Immature natural killer cell (primary cell): ENCODE results near the gene SCEL. TPM values are rescaled to one million over a fixed set of nuclear protein-coding genes. Genes with fewer than 3 reads are reported as not detected.

Experiments
- DNase-seq, 3 donors: peaks; one replicate each; pipeline ENCODE4 v3.0.0; 2022; ENCODE audit warnings: mixed read lengths in 1 of 3
- H3K27ac Mint-ChIP-seq, 6 donors: one replicate each; pipeline ENCODE4 v1.8.0; 2020; ENCODE audit warnings: mixed read lengths in 6 of 6, mild to moderate bottlenecking in 5 of 6, inconsistent platforms in 4 of 6, moderate library complexity in 3 of 6
- H3K27me3 Mint-ChIP-seq, 3 donors: one replicate each; pipeline ENCODE4 v1.8.0; 2020 to 2021; ENCODE audit warnings: low read depth in 3 of 3, mild to moderate bottlenecking in 3 of 3, mixed read lengths in 3 of 3, moderate library complexity in 3 of 3, inconsistent platforms in 1 of 3
- H3K36me3 Mint-ChIP-seq, 3 donors: one replicate each; pipeline ENCODE4 v1.8.0; 2020; ENCODE audit warnings: mixed read lengths in 3 of 3, inconsistent platforms in 2 of 3, mild to moderate bottlenecking in 2 of 3
- H3K4me1 Mint-ChIP-seq, 2 donors: one replicate each; pipeline ENCODE4 v1.8.0; 2020; ENCODE audit warnings: inconsistent platforms in 2 of 2, mild to moderate bottlenecking in 2 of 2, mixed read lengths in 2 of 2, moderate library complexity in 1 of 2
- H3K4me3 Mint-ChIP-seq, 5 donors: one replicate each; pipeline ENCODE4 v1.8.0; 2020; ENCODE audit warnings: mild to moderate bottlenecking in 5 of 5, mixed read lengths in 5 of 5, inconsistent platforms in 3 of 5, moderate library complexity in 3 of 5
- H3K9me3 Mint-ChIP-seq, 6 donors: one replicate each; pipeline ENCODE4 v1.8.0; 2020; ENCODE audit warnings: mild to moderate bottlenecking in 6 of 6, mixed read lengths in 6 of 6, inconsistent platforms in 4 of 6, moderate library complexity in 3 of 6
- polyA plus RNA-seq, 3 donors: library from polyadenylated mRNA; unstranded; fragments of 300-500 nt; fragmentation: Illumina TruSeq; gene quantifications; one replicate each; pipeline ENCODE4 v1.2.3, GENCODE V29; 2021

The SCEL gene
- polyA plus RNA-seq, 3 donors from 2014 or later = not detected

DNA sequence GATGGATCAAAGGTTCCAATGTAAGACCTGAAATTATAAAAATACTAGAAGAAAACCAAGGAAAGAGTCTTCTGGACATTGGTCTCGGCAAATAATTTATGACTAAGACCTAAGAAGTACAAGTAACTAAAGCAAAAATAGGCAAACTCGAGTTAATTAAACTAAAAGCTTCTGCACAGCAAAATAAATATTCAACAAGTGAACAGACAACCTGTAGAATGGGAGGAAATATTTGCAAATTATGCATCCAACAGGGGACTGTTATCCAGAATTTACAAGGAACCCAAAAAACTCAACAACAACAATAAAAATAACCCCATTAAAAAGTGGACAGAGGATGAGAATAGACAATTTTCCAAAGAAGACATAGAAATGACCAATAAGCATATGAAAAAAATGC lies 152.3 kb downstream of the SCEL start:
- Mint-ChIP-seq H3K4me3 (no peak overlapping the region), H3K27me3 (peaks cover 2 to 9% (median 8%) of the 10 kb centered on the region in 3 donors), H3K4me1 (no peaks in the 10 kb centered on the region), H3K36me3 (no peaks in the 10 kb centered on the region), H3K27ac (no peak overlapping the region), H3K9me3 (peaks cover 0 to 3% (median 0%) of the 10 kb centered on the region in 6 donors)
- no peak for DNase-seq

DNA sequence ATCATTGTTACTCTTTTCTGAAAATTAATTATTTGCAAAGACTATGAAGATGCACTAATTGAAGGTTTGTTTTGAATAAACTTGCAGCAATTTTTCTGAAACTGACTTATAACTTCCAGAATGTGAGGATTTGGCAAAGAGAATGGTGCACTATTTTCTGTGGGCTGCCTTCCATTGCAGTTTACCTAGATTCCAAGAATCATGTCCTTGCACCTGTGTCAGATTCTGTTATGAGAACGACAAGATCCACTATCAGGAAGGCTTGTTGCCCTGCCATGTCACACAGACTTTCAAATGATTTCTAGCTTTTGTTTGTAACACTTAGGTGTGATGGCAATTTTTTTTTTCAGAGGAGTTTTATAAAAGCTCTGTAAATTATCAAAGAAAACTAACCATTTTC lies 156.4 kb downstream of the SCEL start:
- peaks cover 5 to 9% (median 5%) of the 10 kb centered on the region in 3 donors for H3K27me3 Mint-ChIP-seq
- H3K27ac Mint-ChIP-seq = no peak overlapping the region
- H3K36me3 Mint-ChIP-seq = no peaks in the 10 kb centered on the region
- H3K4me3 Mint-ChIP-seq = no peak overlapping the region
- peaks cover 13 to 16% of the 10 kb centered on the region in 2 donors for H3K4me1 Mint-ChIP-seq
- no peak for DNase-seq
- no peaks in the 10 kb centered on the region for H3K9me3 Mint-ChIP-seq

- Mint-ChIP-seq H3K27me3 (peaks cover 0 to 9% (median 0%) of the 10 kb centered on the region in 3 donors), H3K36me3 (no peaks in the 10 kb centered on the region), H3K4me3 (no peak overlapping the region), H3K27ac (no peak overlapping the region), H3K9me3 (no peaks in the 10 kb centered on the region), H3K4me1 (peaks cover 17 to 20% of the 10 kb centered on the region in 2 donors)
- no peak for DNase-seq
Observed at GRCh38 chr13:77692746-77693448, 157.4 kb downstream of the SCEL start.

DNA sequence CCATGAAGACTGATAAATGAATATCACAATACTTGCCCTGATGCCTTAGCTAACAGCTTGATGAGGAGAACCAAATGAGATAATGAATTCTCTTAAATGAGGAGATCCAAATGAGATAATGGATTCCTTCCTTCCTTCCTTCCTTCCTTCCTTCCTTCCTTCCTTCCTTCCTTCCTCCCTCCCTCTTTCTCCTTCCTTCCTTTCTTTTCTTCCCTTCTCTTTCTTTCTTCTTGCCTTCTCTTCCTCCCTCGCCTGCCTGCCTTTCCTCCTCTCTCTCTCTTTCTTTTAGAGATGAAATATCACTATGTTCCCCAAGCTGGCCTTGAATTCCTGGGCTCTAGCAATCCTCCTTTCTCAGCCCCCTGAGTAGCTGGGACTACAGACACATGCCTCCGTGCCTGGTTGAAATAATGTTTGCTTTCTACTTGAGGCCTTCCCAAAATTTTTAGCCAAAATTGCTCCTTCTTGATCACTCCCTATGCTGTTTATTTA lies 158.0 kb downstream of the SCEL start:
- no peak for DNase-seq
- H3K27ac Mint-ChIP-seq = no peak overlapping the region
- no peaks in the 10 kb centered on the region for H3K36me3 Mint-ChIP-seq
- H3K4me3 Mint-ChIP-seq = no peak overlapping the region
- peaks cover 17 to 20% of the 10 kb centered on the region in 2 donors for H3K4me1 Mint-ChIP-seq
- peaks cover 0 to 9% (median 0%) of the 10 kb centered on the region in 3 donors for H3K27me3 Mint-ChIP-seq
- no peaks in the 10 kb centered on the region for H3K9me3 Mint-ChIP-seq

Other genes starting within 250 kb of the SCEL start
- gene MYCBP2, start 208.6 kb upstream of the SCEL start, polyA plus RNA-seq = 10 to 100 TPM in 2 of 3 donors, 1 to 10 TPM in 1; 7.6 to 44.0 (median 18.6) TPM
- 10 to 100 TPM; 11.8 to 23.8 (median 19.7) TPM for gene SLAIN1, start 162.0 kb downstream of the SCEL start, polyA plus RNA-seq